Activated CD4-positive, alpha-beta T cell treated with anti-CD3 and anti-CD28 coated beads, Interleukin-2, amount 50 U/mL, for 4 hours (primary cell): Measurements from ENCODE around the gene GM2A.
"Not testable (repeated sequence)": the region's sequence is repeated elsewhere in the genome, so short reads cannot be mapped to it uniquely, and the experiment has no call there.

ENCODE experiments used
- DNase-seq, 2 experiments: peaks; one replicate each; pipeline ENCODE4 v3.0.0-alpha.2; 2020

The GM2A gene

GRCh38 chr5:151254556-151254955 lies 1.6 kb downstream of the GM2A start:
- DNase-seq, result no peak

DNA sequence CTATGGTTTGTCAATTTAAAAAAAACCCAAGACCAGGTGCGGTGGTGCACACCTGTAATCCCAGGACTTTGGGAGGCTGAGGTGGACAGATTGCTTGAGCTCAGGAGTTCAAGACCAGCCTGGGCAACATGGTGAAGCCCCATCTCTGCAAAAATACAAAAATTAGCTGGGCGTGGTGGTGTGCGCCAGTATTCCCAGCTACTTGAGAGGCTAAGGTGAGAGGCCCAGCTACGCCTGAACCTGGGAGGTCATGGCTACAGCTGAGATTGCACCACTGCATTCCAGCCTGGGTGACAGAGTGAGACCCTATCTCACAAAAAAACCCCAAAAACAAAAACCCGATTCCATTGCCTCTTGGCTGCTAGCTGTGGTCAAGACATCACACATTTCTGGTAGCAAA lies 2.0 kb downstream of the GM2A start:
- DNase-seq, result not testable (repeated sequence)

DNA sequence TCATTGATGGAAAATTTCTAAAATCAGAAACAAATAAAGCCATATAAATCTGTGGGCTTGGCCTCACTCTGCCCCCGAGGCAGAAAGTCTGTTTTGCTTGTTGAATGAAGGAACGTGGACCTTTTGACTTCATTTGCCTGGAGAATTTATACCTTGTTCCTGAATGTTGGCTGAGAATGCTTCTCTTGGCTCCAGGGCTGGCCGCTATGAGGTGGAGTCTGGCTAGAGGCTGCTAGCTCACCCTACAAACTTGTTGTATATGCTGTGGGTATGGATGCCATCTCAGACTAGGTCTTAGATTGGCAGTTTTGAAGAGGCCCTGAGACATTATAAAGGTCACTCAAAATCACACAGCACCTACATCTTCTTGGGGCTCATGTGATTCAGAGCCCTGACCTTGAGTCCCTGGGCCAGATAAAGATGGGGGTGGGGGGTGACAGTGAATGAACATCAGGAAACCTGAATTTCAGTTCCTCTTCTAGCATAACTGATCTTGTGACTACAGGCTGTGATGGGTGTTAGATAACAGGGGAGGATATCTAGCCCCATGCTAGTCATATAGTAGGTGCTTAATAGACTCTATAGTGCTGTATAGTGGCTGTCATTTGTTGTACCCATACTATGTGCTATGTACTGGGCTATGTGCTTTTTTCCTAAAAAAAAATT lies 2.8 kb downstream of the GM2A start:
- no peak for DNase-seq

- DNase-seq, result no peak
These were observed 4.8 kb downstream of the GM2A start for GRCh38 chr5:151257731-151258181.

DNA sequence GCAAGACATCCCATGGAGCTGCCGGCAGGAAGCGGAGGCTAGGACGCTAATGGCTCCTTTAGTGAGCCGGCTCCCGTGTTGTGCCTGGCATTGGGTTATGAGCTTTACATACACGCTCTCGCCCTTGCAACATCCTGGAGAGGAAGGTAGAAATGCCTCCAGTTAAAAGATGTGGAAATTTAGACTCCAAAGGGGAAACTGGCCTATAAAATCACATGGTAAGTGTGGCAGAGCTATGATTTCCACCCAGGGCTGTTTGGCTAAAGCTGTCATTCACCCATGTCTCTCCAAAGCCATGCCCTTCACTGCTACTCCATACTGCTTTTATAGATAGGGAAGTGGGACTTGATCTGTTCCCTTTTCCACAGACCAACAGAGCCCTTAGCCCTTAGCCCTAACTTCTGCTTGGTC lies 5.2 kb downstream of the GM2A start:
- no peak for DNase-seq

DNA sequence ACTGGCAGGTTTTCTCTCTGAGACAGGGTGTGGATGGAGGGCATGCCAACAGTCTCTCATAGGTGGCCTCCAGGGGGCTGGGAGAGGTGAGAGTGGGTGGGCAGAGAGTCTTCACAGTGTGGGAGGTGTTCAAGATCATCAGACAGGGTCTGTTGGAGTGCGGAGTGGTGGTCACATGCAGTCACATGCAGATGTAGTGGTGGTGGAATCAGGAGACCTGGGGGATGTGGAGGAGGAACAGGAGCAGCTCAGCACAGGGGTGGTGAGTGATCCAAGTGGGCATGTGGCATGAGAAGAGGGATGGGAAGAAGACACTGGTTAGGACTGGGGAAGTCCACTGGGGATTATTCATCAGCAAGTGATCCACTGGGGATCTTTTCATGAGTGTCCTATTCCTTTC lies 5.8 kb downstream of the GM2A start:
- no peak for DNase-seq

- no peak for DNase-seq
These were observed 6.9 kb downstream of the GM2A start for GRCh38 chr5:151259931-151260330.

GRCh38 chr5:151262532-151262931 lies 9.5 kb downstream of the GM2A start:
- DNase-seq, result no peak

GRCh38 chr5:151264113-151264512 lies 11.1 kb downstream of the GM2A start:
- DNase-seq, result no peak

DNA sequence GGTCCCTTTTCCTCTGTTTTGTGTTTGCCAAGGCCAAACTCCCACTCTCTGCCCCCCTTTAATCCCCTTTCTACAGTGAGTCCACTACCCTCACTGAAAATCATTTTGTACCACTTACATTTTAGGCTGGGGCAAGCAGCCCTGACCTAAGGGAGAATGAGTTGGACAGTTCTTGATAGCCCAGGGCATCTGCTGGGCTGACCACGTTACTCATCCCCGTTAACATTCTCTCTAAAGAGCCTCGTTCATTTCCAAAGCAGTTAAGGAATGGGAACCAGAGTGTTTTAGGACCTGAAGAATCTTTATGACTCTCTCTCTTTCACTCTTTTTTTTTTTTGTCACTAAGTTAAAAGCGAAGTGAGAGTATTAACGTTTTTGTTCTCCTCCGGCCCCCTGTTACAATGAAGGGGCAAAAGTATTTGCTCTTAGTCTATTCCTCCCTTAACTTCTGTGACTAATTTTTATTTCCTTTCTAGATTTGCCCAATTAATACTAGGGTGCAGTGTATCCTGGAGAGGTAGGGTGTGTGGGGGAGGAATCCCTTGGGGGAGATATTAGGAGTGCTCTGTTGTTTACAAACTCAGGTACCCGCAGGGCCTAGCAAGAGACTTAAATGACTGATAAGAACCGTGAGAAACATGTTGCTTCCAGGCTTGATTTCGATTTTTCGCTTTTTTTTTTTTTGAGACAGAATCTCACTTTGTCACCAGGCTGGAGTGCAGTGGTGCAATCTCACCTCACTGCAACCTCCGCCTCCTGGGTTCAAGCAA lies 14.7 kb downstream of the GM2A start:
- no peak for DNase-seq

DNA sequence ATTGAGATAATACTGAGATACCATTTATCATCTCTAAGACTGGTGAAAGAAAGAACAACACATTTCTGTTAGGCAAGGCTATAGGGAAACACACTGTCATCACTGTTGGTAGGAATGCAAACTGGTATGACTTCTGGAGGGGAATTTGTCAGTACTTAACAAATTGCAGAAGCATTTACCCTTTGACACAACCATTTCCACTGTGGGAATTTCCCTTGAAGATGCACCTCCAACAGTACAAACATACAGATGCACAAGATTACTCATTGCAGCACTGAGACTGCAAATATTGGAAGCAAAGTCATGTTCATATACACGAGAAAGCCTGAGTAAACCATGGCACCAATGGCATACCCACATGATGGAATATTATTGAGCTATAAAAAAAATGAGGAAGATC lies 17.6 kb downstream of the GM2A start:
- DNase-seq, result no peak

- DNase-seq, result no peak
These were observed 18.4 kb downstream of the GM2A start for GRCh38 chr5:151271336-151271735.

DNA sequence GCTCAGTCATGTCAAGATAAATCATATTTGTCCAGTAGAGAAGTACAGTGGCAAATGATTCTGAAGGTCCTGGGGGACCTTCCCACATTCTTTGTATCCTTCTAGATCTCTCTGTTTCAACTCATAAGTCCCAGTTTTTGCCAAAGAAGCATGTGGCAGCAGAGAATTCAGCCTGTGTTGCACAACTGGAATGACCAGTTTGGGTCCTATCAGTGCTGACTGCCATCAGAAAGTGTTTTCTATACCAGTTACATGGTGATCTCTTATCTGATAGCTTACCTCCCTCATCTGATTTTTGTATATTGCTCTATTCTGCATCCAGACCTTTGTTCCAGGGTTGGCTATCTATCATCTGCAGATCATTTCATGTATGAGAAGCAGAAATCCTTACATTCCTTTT lies 21.7 kb downstream of the GM2A start:
- DNase-seq, result no peak

GRCh38 chr5:151275803-151276202 lies 22.8 kb downstream of the GM2A start:
- DNase-seq, result no peak

DNA sequence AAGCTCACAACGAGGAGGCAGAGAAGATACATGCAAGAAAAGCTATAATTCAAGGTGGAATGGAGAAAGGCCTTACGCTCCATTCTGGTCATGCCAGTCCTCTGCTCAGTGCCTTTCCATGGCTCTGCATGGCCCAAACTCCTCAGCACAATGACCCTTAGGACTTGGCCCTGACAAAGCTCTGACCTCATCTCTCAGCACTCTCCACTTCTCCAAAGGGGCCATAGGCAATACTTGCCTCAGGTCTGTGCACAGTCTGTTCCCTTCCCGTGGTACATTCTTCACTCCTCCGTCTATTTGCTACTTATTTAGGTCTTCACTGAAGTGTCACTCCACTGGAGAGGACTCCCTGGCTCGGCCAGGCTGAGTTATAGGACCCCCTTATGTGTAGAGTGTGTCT lies 25.9 kb downstream of the GM2A start:
- DNase-seq, result no peak

- DNase-seq, result no peak
These were observed 27.5 kb downstream of the GM2A start for GRCh38 chr5:151280443-151280842.

DNA sequence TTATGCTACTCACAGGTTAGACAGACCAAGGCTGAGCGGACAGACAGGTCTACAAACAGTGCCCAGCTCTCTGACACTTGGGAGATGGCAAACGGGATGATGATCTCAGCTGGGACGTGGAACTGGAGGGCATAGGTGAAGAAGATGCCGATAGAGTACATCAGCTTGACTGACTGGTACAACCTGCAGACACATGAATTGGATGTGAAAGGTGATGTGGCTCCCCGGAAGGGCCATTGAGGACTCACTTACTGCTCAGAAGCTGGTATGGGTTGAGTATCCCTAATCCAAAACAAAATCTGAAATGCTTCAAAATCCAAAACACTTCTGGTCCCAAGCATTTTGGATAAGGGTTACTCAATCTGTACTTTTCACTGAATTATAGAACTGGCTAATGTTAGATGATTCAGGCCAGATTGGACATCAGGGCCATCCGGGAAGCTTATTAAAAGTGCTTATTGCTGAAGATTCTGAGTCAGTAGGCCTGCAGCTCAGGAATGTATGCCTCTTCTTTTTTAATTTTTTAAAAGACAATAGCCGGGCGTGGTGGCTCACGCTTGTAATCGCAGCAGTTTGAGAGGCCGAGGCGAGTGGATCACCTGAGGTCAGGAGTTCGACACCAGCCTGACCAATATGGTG lies 28.1 kb downstream of the GM2A start:
- DNase-seq, result no peak

DNA sequence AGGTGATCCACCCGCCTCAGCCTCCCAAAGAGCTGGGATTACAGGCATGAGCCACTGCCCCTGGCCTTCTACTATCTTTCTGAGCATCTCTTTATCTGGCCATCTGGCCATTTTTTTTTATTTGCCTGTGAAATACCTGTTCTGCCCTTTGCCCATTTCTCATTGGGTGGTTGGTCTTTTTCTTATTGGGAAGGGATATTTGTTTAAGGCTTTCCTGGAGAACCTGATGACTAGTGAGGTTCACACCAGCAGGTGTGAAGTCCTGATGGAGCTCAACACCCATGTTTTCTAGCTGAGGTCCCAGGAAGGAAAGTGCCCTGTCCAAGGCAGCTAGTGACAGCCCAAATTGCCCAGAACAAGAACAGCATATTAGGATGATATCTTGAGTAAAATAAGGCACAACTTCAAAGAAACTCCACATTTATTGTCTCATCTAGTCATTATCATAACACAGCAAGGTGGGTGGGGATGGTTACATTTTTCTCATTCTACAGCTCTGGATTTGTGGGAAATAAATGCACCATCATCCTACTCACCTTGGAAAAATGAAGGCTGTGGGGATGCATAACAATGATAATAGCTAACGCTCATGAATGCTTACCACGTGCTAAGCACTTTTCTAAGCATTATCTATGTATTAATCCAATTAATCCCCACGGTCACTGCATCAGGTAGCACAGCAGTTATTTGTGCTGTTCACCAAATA lies 30.3 kb downstream of the GM2A start:
- no peak for DNase-seq

GRCh38 chr5:151284392-151284967 lies 31.5 kb downstream of the GM2A start:
- DNase-seq, result no peak

DNA sequence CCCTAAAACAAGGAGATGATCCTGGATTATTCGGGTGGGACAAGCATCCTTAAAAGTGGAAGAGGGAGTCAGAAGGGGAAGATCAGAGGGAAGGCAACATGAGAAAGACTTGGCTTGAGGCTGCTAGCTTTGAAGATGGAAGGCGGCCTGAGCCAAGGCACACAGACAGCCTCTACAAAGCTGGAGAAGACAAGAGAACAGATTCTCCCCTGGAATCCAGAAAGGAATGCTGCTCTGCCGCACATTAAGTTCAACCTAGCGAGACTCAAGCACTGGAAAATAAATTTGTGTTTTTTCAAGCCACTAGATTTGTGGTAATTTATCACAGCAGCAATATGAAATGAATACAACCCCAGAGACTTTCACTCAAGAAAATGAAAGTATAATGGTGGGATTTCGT lies 32.7 kb downstream of the GM2A start:
- DNase-seq, result no peak

GRCh38 chr5:151286246-151286645 lies 33.3 kb downstream of the GM2A start:
- DNase-seq, result no peak

DNA sequence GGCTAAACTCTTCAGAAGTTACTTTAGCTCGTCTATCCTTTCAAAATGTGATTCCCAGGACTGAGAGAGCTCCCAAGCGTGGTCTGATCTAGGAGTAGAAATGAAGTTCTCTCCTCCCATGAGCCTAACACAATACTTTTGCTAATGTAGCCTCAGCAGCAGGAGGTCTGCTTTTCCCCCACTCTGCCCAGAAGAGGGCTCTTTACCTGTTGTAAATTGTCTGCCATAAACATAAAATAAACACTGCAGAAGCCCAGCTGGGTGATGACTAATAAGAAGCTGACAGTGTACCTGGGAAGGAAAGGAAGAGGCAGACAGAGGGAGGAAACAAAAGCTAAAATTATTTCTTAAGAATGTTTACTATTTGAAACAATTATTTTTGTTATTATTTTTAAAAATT lies 35.2 kb downstream of the GM2A start:
- no peak for DNase-seq

- DNase-seq, result no peak
These were observed 40.6 kb downstream of the GM2A start for GRCh38 chr5:151293624-151294023.
